Suprapubic skin (tissue), 4 donors: ENCODE measurements around the gene KYNU. TPM values are rescaled to one million over a fixed set of nuclear protein-coding genes. Genes with fewer than 3 reads are reported as not detected.

Experiments
- DNase-seq, 2 donors: peaks; one replicate each; pipeline ENCODE4 v3.0.0-alpha.2; 2019; ENCODE audit warnings: low spot score in 2 of 2
- H3K27ac ChIP-seq: fragments of 200-600 bp; sonication (generic); one replicate; pipeline ENCODE4 v1.5.1; 2019
- H3K27me3 ChIP-seq: fragments of 200-600 bp; sonication (generic); one replicate; pipeline ENCODE4 v1.5.1; 2019
- H3K36me3 ChIP-seq: fragments of 200-600 bp; sonication (generic); one replicate; pipeline ENCODE4 v1.5.1; 2019
- H3K4me1 ChIP-seq: fragments of 200-600 bp; sonication (generic); one replicate; pipeline ENCODE4 v1.5.1; 2019
- H3K4me3 ChIP-seq: fragments of 200-600 bp; sonication (generic); one replicate; pipeline ENCODE4 v1.5.1; 2019; ENCODE audit warnings: mild to moderate bottlenecking
- H3K9me3 ChIP-seq: fragments of 200-600 bp; sonication (generic); one replicate; pipeline ENCODE4 v1.5.1; 2019
- CTCF ChIP-seq, 2 donors: fragments of 200-600 bp in 1 of 2; fragments of 450-650 bp in 1 of 2; sonication (generic) in 1 of 2; IDR thresholded peaks; one replicate each; pipeline ENCODE4 v1.5.1; 2016 to 2019; ENCODE audit warnings: antibody characterized with exemption in 2 of 2, mild to moderate bottlenecking in 1 of 2, moderate library complexity in 1 of 2
- EP300 ChIP-seq: sonication (generic); formaldehyde crosslinking; IDR thresholded peaks from one replicate; pipeline ENCODE4 v1.6.1; 2017; ENCODE audit warnings: antibody characterized with exemption
- POLR2A ChIP-seq, 2 donors: fragments of 450-650 bp; IDR thresholded peaks; one replicate each; pipeline ENCODE4 v1.6.1; 2017; ENCODE audit warnings: antibody characterized with exemption in 2 of 2, mild to moderate bottlenecking in 2 of 2, moderate library complexity in 2 of 2
- POLR2AphosphoS5 ChIP-seq, 3 donors: sonication (generic); formaldehyde crosslinking; IDR thresholded peaks; one replicate each; pipeline ENCODE4 v1.6.1; 2017; ENCODE audit warnings: antibody characterized with exemption in 3 of 3
- WGBS: methylation state at CpG from one replicate; pipeline ENCODE4 v1.1.5; 2018; 5-methylcytosine and 5-hydroxymethylcytosine counted together
- total RNA-seq, 4 donors: library from RNA; depleted of rRNA; stranded (reverse); fragments of >200 nt; gene quantifications; one replicate each; pipeline ENCODE4 v1.1.0, GENCODE V29; 2016

KYNU gene
- total RNA-seq, 4 donors from 2014 or later: 0.29 to 3.9 (median 2.0) TPM

GRCh38 chr2:142984657-142985056 lies 107.2 kb downstream of the KYNU start:
- no peaks in the 10 kb centered on the region for H3K36me3 ChIP-seq
- H3K4me1 ChIP-seq: peaks cover 13% of the 10 kb centered on the region
- no peak overlapping the region for H3K4me3 ChIP-seq
- TF ChIP-seq CTCF (IDR thresholded peaks at IDR 0.05) (no peak), POLR2A (IDR thresholded peaks at IDR 0.05) (no peak), EP300 (no peak), POLR2AphosphoS5 (IDR thresholded peaks at IDR 0.05) (no peak)
- 95% methylated on average over 2 of the region's 2 CpGs for WGBS
- H3K27me3 ChIP-seq: no peaks in the 10 kb centered on the region
- no peaks in the 10 kb centered on the region for H3K9me3 ChIP-seq
- no peak for DNase-seq
- H3K27ac ChIP-seq: no peak overlapping the region

GRCh38 chr2:142987044-142987443 lies 109.6 kb downstream of the KYNU start:
- no peak for DNase-seq
- H3K27ac ChIP-seq: no peak overlapping the region
- TF ChIP-seq EP300 (no peak), POLR2AphosphoS5 (IDR thresholded peaks at IDR 0.05) (no peak), POLR2A (IDR thresholded peaks at IDR 0.05) (no peak), CTCF (IDR thresholded peaks at IDR 0.05) (no peak)
- 86% methylated on average over 2 of the region's 2 CpGs for WGBS
- no peaks in the 10 kb centered on the region for H3K27me3 ChIP-seq
- H3K9me3 ChIP-seq: no peaks in the 10 kb centered on the region
- H3K4me3 ChIP-seq: no peak overlapping the region
- H3K4me1 ChIP-seq: peaks cover 4% of the 10 kb centered on the region
- no peaks in the 10 kb centered on the region for H3K36me3 ChIP-seq

- no peaks in the 10 kb centered on the region for H3K36me3 ChIP-seq
- no peak overlapping the region for H3K27ac ChIP-seq
- DNase-seq: no peak
- H3K27me3 ChIP-seq: no peaks in the 10 kb centered on the region
- H3K4me3 ChIP-seq: no peak overlapping the region
- TF ChIP-seq EP300: no peak
- TF ChIP-seq CTCF (IDR thresholded peaks at IDR 0.05): no peak
- no peak for TF ChIP-seq POLR2A (IDR thresholded peaks at IDR 0.05)
- no peak for TF ChIP-seq POLR2AphosphoS5 (IDR thresholded peaks at IDR 0.05)
- H3K9me3 ChIP-seq: no peaks in the 10 kb centered on the region
- H3K4me1 ChIP-seq: peaks cover 4% of the 10 kb centered on the region
- 28% methylated on average over 5 of the region's 5 CpGs for WGBS
Measured at GRCh38 chr2:142989273-142990204, 112.1 kb downstream of the KYNU start.

- Histone ChIP-seq H3K4me1 (peaks cover 4% of the 10 kb centered on the region), H3K27ac (no peak overlapping the region), H3K27me3 (no peaks in the 10 kb centered on the region), H3K4me3 (no peak overlapping the region), H3K9me3 (no peaks in the 10 kb centered on the region), H3K36me3 (no peaks in the 10 kb centered on the region)
- no peak for DNase-seq
- 79% methylated on average over 3 of the region's 3 CpGs for WGBS
- TF ChIP-seq POLR2A (IDR thresholded peaks at IDR 0.05) (no peak), POLR2AphosphoS5 (IDR thresholded peaks at IDR 0.05) (no peak), CTCF (IDR thresholded peaks at IDR 0.05) (no peak), EP300 (no peak)
Measured at GRCh38 chr2:142991295-142991694, 113.8 kb downstream of the KYNU start.

- Histone ChIP-seq H3K4me3 (no peak overlapping the region), H3K27ac (no peak overlapping the region), H3K27me3 (no peaks in the 10 kb centered on the region), H3K36me3 (no peaks in the 10 kb centered on the region), H3K9me3 (no peaks in the 10 kb centered on the region), H3K4me1 (peaks cover 4% of the 10 kb centered on the region)
- DNase-seq: no peak
- TF ChIP-seq CTCF (IDR thresholded peaks at IDR 0.05) (no peak), EP300 (no peak), POLR2AphosphoS5 (IDR thresholded peaks at IDR 0.05) (no peak), POLR2A (IDR thresholded peaks at IDR 0.05) (no peak)
- 37% methylated on average over 4 of the region's 4 CpGs for WGBS
Measured at GRCh38 chr2:142992840-142993239, 115.4 kb downstream of the KYNU start.
